Chondrocyte (in vitro differentiated cells): Measurements from ENCODE around the gene IGFBP2. TPM values are rescaled to one million over a fixed set of nuclear protein-coding genes. Genes with fewer than 3 reads are reported as not detected.

Experiments
- DNase-seq: peaks from one replicate; pipeline ENCODE4 v3.0.0; 2021; ENCODE audit warnings: mixed read lengths, low spot score
- H3K27ac Mint-ChIP-seq: one replicate; pipeline ENCODE4 v1.8.0; 2021; ENCODE audit warnings: mild to moderate bottlenecking, moderate library complexity, mixed read lengths; ENCODE audit not compliant: unreplicated experiment
- H3K27me3 Mint-ChIP-seq: 2 replicates; pipeline ENCODE4 v1.8.0; 2021; ENCODE audit warnings: low read depth, mixed read lengths
- H3K36me3 Mint-ChIP-seq: 2 replicates; pipeline ENCODE4 v1.8.0; 2021; ENCODE audit warnings: low read depth, mixed read lengths
- H3K4me1 Mint-ChIP-seq: 2 replicates; pipeline ENCODE4 v1.8.0; 2021; ENCODE audit warnings: low read depth, mild to moderate bottlenecking, mixed read lengths
- H3K4me3 Mint-ChIP-seq: one replicate; pipeline ENCODE4 v1.8.0; 2021; ENCODE audit warnings: mild to moderate bottlenecking, moderate library complexity, mixed read lengths; ENCODE audit not compliant: unreplicated experiment
- H3K9me3 Mint-ChIP-seq: 2 replicates; pipeline ENCODE4 v1.8.0; 2021; ENCODE audit warnings: low read depth, mixed read lengths
- total RNA-seq: library from RNA; stranded (reverse); gene quantifications from 3 replicates; pipeline ENCODE4 v1.2.1, GENCODE V29; 2021
- TF ChIP-seq, protein P1 (sequence below): fragments of 200-600 bp; sonication (generic); IDR thresholded peaks from 2 replicates; pipeline ENCODE4 v1.5.0; 2021; ENCODE audit warnings: antibody characterized with exemption, mild to moderate bottlenecking, moderate library complexity

The IGFBP2 gene
- total RNA-seq, 1 donor from 2014 or later = 1,848 TPM

DNA sequence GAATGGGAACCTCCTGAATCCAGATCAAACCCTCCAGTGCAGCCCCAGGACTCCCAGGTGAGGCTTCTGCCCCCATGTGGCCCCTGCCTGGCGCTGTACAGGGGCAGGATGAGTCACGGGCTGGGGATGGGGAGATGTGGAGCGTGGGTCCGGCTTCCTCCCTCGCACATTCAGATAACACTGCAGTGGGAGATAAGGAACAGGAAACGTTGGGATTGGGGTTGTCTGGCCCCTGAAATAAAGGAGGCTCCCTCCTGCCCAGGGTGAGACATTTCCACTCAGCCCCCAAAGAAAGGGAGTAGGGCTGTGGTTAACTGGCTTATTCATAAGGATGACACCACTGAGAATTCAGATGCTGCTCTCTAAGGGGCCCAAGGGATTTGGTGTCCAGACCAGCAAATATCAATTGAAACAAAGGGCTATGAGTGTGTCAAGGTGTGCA, 31.4 kb downstream of the IGFBP2 start:
- Mint-ChIP-seq H3K36me3 (peaks cover 38% of the 10 kb centered on the region), H3K27me3 (no peaks in the 10 kb centered on the region), H3K9me3 (no peaks in the 10 kb centered on the region), H3K4me1 (peaks cover 29% of the 10 kb centered on the region), H3K27ac (no peak overlapping the region), H3K4me3 (no peak overlapping the region)
- TF ChIP-seq, protein P1, sequence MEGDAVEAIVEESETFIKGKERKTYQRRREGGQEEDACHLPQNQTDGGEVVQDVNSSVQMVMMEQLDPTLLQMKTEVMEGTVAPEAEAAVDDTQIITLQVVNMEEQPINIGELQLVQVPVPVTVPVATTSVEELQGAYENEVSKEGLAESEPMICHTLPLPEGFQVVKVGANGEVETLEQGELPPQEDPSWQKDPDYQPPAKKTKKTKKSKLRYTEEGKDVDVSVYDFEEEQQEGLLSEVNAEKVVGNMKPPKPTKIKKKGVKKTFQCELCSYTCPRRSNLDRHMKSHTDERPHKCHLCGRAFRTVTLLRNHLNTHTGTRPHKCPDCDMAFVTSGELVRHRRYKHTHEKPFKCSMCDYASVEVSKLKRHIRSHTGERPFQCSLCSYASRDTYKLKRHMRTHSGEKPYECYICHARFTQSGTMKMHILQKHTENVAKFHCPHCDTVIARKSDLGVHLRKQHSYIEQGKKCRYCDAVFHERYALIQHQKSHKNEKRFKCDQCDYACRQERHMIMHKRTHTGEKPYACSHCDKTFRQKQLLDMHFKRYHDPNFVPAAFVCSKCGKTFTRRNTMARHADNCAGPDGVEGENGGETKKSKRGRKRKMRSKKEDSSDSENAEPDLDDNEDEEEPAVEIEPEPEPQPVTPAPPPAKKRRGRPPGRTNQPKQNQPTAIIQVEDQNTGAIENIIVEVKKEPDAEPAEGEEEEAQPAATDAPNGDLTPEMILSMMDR = peak; percentile 31
- DNase-seq = no peak

DNA sequence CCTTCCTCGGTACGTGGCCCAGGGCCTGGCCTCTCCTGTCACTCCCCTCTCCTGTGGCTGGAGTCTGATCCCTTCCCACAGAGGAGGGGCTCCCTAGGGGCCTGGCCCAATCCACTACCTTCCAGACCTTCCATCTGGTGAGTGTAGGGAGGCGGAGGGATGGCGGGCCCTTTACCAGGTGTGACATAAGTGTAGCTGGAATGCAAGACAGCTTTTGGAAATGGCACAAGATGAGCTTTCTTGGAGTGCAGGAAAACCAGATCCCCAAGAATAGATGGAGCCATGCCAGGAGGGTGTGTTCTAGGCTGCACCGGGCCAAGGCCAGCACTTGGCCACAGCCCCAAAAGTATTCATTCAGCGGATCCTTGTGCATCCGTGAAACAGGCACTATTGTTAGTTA, 32.0 kb downstream of the IGFBP2 start:
- DNase-seq = no peak

DNA sequence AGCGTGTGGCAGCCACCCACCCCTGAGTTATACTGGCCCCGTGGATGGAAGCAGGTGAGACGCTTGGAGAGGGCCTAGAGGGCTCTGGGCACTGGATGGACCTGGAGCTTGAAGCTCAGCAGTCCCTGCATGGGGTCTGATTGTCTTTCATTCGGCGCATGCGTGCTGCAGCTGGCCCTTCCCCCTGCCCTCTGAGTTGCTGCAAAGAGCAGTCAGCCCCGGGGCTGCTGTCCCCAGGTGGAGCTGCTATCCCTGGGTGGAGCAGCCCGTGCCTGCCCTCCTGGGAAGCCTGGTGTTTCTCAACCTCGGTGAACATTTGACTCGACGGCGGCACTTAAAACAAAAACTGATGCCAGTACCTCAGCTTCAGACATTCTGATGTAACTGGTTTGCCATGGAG, 32.5 kb downstream of the IGFBP2 start:
- no peak overlapping the region for H3K4me3 Mint-ChIP-seq
- no peaks in the 10 kb centered on the region for H3K27me3 Mint-ChIP-seq
- peaks cover 29% of the 10 kb centered on the region for H3K36me3 Mint-ChIP-seq
- DNase-seq = no peak
- no peak overlapping the region for H3K27ac Mint-ChIP-seq
- peaks cover 20% of the 10 kb centered on the region for H3K4me1 Mint-ChIP-seq
- TF ChIP-seq, protein P1 = no peak
- H3K9me3 Mint-ChIP-seq = no peaks in the 10 kb centered on the region

More for the DNA sequence above, 32.0 kb downstream of the IGFBP2 start:
- Mint-ChIP-seq H3K4me3 (no peak overlapping the region), H3K27ac (no peak overlapping the region), H3K9me3 (no peaks in the 10 kb centered on the region), H3K27me3 (no peaks in the 10 kb centered on the region), H3K36me3 (peaks cover 34% of the 10 kb centered on the region), H3K4me1 (peaks cover 23% of the 10 kb centered on the region)
- TF ChIP-seq, protein P1 = no peak

DNA sequence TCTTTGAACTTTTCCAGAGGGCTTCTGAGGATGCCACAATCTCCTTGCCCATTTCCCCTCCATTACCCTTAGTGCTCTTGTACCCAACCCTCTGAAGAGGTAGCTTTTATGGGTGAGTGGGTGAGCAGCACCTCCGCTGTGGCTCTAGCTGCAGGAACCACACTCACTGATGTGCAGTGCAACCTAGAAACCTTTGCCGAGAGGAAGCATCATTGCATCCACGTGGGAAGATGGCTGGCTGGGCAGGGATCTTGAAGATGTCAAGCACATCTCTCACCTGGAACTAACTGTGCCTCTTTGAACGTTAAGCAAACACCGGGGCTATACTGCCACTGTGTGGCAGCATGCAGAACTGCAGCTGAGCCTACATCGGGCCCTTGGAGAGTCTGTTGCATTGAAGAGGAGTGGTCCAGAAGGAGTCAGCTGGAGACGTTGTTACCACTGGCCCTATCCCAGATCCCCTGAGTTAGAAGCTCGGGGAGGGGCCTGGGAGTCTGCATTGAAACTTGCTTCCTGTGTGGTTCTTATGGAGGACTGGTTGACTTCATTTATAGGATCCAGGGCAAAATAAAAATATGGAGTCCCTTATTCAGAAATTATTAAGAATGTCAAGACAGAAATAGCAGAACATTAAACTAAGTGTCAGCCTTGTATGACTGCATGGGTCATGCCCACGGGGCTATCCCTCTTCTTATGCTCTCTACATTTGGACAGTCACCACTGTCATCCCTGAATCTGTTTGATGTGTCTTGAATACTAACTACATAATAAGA, 33.4 kb downstream of the IGFBP2 start:
- DNase-seq = no peak
- Mint-ChIP-seq H3K4me3 (no peak overlapping the region), H3K27ac (peak overlapping the region; percentile 75), H3K4me1 (peaks cover 20% of the 10 kb centered on the region), H3K36me3 (peaks cover 22% of the 10 kb centered on the region), H3K27me3 (no peaks in the 10 kb centered on the region), H3K9me3 (no peaks in the 10 kb centered on the region)
- TF ChIP-seq, protein P1 = peak; percentile 97

DNA sequence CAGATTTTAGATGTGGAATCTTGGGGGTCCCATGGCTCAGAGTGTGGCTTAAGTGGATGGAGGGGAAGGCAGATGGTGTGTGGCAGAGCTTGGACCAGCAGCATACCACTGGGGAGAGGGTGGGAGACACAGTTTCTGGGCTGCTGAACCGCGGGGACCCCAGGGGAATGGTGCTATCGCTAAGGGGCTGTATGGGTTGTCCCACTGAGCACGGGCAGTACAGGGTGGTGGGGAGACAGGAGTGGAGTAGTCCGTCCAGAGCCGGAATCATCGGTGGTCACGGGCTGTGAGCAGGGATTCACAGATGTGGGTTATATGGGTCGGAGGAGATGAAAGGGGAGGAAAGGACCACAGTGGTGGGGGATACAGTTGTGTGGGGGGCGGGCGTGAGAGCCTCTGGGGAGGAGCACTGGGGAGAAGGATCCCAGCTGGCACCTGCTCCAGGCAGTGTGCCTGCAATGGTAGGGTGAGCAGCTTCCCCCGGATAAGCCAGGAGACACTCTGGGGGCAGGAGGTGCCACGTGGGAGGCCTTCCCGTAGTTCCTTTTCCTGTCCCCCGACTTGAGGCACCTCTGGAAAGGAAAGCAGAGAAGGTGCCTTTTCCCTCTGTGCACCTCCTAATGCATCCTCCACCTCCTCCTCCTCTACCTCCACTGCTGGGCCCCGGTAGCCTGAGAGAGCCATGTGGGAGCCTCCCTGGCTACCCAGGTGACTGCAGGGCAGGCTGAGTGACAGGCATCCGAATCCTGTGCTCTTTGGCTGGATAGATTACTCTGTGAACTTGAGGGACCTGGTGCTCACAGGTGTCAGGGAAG, 37.3 kb downstream of the IGFBP2 start:
- H3K4me1 Mint-ChIP-seq = peaks cover 9% of the 10 kb centered on the region
- TF ChIP-seq, protein P1 = no peak
- H3K4me3 Mint-ChIP-seq = no peak overlapping the region
- peaks cover 21% of the 10 kb centered on the region for H3K36me3 Mint-ChIP-seq
- H3K27ac Mint-ChIP-seq = peak overlapping the region; percentile 54
- no peaks in the 10 kb centered on the region for H3K9me3 Mint-ChIP-seq
- no peaks in the 10 kb centered on the region for H3K27me3 Mint-ChIP-seq
- DNase-seq = no peak
